Right ventricle myocardium superior (tissue), 1 donor: ENCODE data around the gene ZNF415. TPM values are rescaled to one million over a fixed set of nuclear protein-coding genes. Genes with fewer than 3 reads are reported as not detected.
"Not testable (repeated sequence)": the region's sequence is repeated elsewhere in the genome, so short reads cannot be mapped to it uniquely, and the experiment has no call there.

Source experiments
- ATAC-seq: fragments of 200-7000 bp; cut with Tn5 transposase; one replicate; pipeline ENCODE4 v1.9.1; 2020; ENCODE audit warnings: mild to moderate bottlenecking; ENCODE audit not compliant: poor library complexity
- DNase-seq: peaks from one replicate; pipeline ENCODE4 v3.0.0-alpha.2; 2020
- intact Hi-C: fragments of 100-400 bp; cut with DNase I; formaldehyde crosslinking; loops from one replicate; pipeline ENCODE4 v1.11.2; 2022
- total RNA-seq: library from RNA; stranded (reverse); fragmentation: NEBNext Ultra II Directional; extraction: Animal tissue kit (Norgen Biotek cat#: 25700); gene quantifications from one replicate; pipeline ENCODE4 v1.2.1, GENCODE V29; 2021
- donor health status: DM: no; HTN: yes; CAD: no; lungs with severe emphysema.

ZNF415 gene
- total RNA-seq, 1 donor from 2014 or later = 17.8 TPM

GRCh38 chr19:53109527-53109926, 23.2 kb downstream of the ZNF415 start:
- ATAC-seq = no peak

GRCh38 chr19:53103234-53104203, 29.2 kb downstream of the ZNF415 start, which contains the start of gene ZNF160:
ZNF160 (minus strand) TSS chr19:53103422; CDS start chr19:53086276, 17,146 bp downstream.
- intact Hi-C loops = no loop called here
- DNase-seq (peak; percentile 99), ATAC-seq (peak; percentile 99)

More at GRCh38 chr19:53109527-53109926, 23.2 kb downstream of the ZNF415 start:
- no peak for DNase-seq
- intact Hi-C loops = no loop called here

GRCh38 chr19:53102756-53103233, 29.9 kb downstream of the ZNF415 start:
- peak; percentile 44 for ATAC-seq
- intact Hi-C loops = no loop called here
- peak; percentile 54 for DNase-seq

- no peak for ATAC-seq
- DNase-seq = no peak
- intact Hi-C loops = no loop called here
Observed at GRCh38 chr19:53102206-53102755, 30.4 kb downstream of the ZNF415 start.

- ATAC-seq (no peak), DNase-seq (no peak)
- intact Hi-C loops = no loop called here
Observed at GRCh38 chr19:53101518-53101917, 31.2 kb downstream of the ZNF415 start.

- not testable (repeated sequence) for DNase-seq, ATAC-seq
Observed at GRCh38 chr19:53098570-53098969, 34.1 kb downstream of the ZNF415 start.

GRCh38 chr19:53096982-53097690, 35.6 kb downstream of the ZNF415 start:
- peak; percentile 84 for ATAC-seq
- intact Hi-C loops = not testable (repeated sequence)

More at GRCh38 chr19:53098570-53098969, 34.1 kb downstream of the ZNF415 start:
- intact Hi-C loops = not testable (repeated sequence)

GRCh38 chr19:53096579-53096978, 36.1 kb downstream of the ZNF415 start:
- intact Hi-C loops, DNase-seq: not testable (repeated sequence)
- ATAC-seq = peak; percentile 33

More at GRCh38 chr19:53096982-53097690, 35.6 kb downstream of the ZNF415 start:
- not testable (repeated sequence) for DNase-seq

- no peak for DNase-seq
- intact Hi-C loops = no loop called here
- ATAC-seq = no peak
Observed at GRCh38 chr19:53094754-53095575, 37.7 kb downstream of the ZNF415 start.

- intact Hi-C loops = no loop called here
- DNase-seq (no peak), ATAC-seq (no peak)
Observed at GRCh38 chr19:53092723-53093122, 40.0 kb downstream of the ZNF415 start.

GRCh38 chr19:53091413-53092254, 41.1 kb downstream of the ZNF415 start:
- DNase-seq (no peak), ATAC-seq (no peak)
- intact Hi-C loops = no loop called here

- ATAC-seq (no peak), DNase-seq (no peak)
- intact Hi-C loops = no loop called here
Observed at GRCh38 chr19:53088091-53088490, 44.6 kb downstream of the ZNF415 start.

GRCh38 chr19:53086949-53087348, 45.8 kb downstream of the ZNF415 start:
- peak; percentile 72 for DNase-seq
- peak; percentile 20 for ATAC-seq
- intact Hi-C loops = no loop called here

- DNase-seq = no peak
- no peak for ATAC-seq
- intact Hi-C loops = no loop called here
Observed at GRCh38 chr19:53085496-53085895, 47.2 kb downstream of the ZNF415 start.

- intact Hi-C loops = no loop called here
- DNase-seq (no peak), ATAC-seq (no peak)
Observed at GRCh38 chr19:53082929-53083328, 49.8 kb downstream of the ZNF415 start.

- no peak for DNase-seq
- intact Hi-C loops = loop anchor here (5.0 kb wide), 1 partner anchor 113 kb away; the partner anchor contains the start of gene ZNF665
- ATAC-seq = no peak
Observed at GRCh38 chr19:53079313-53079924, 53.3 kb downstream of the ZNF415 start.

GRCh38 chr19:53078668-53079067, 54.0 kb downstream of the ZNF415 start:
- intact Hi-C loops = loop anchor here (5.0 kb wide), 1 partner anchor 114 kb away; the partner anchor contains the start of gene ZNF665
- DNase-seq = no peak
- peak; percentile 40 for ATAC-seq
